Effector memory CD4-positive, alpha-beta T cell (primary cell): Measurements from ENCODE around the gene LLCFC1.

Experiments
- DNase-seq, 3 donors: peaks; one replicate each; pipeline ENCODE4 v3.0.0-alpha.2; 2020
- H3K27ac ChIP-seq: 2 replicates; pipeline ENCODE4 v1.7.0; 2013; ENCODE audit warnings: mild to moderate bottlenecking, low read length, moderate library complexity; ENCODE audit not compliant: insufficient read depth, poor library complexity, severe bottlenecking
- H3K27me3 ChIP-seq: replicated peaks from 2 replicates; pipeline ENCODE4 v1.7.0; 2013; ENCODE audit warnings: mild to moderate bottlenecking, low read length; ENCODE audit not compliant: insufficient read depth, control insufficient read depth, poor library complexity, severe bottlenecking
- H3K36me3 ChIP-seq: 2 replicates; pipeline ENCODE4 v1.7.0; 2013; ENCODE audit warnings: mild to moderate bottlenecking, low read length, moderate library complexity; ENCODE audit not compliant: control insufficient read depth, insufficient read depth
- H3K4me1 ChIP-seq: 2 replicates; pipeline ENCODE4 v1.7.0; 2013; ENCODE audit warnings: low read length, mild to moderate bottlenecking; ENCODE audit not compliant: control insufficient read depth, insufficient read depth, poor library complexity, severe bottlenecking
- H3K4me3 ChIP-seq: 2 replicates; pipeline ENCODE4 v1.7.0; 2013; ENCODE audit warnings: low read length, low read depth, mild to moderate bottlenecking; ENCODE audit not compliant: insufficient read depth, poor library complexity, severe bottlenecking
- H3K9me3 ChIP-seq: 2 replicates; pipeline ENCODE4 v1.7.0; 2013; ENCODE audit warnings: mild to moderate bottlenecking, low read length, moderate library complexity; ENCODE audit not compliant: control insufficient read depth
- total RNA-seq, 3 donors: gene quantifications; one replicate each; lab custom pipeline; 2026; lab: John Stamatoyannopoulos, UW

The LLCFC1 gene
- 0 reads per million in 3 donors for total RNA-seq

- no peaks in the 10 kb centered on the region for H3K36me3 ChIP-seq
- DNase-seq: no peak
- no peaks in the 10 kb centered on the region for H3K9me3 ChIP-seq
- no peak within 1 kb of the TSS for H3K27ac ChIP-seq
- H3K4me1 ChIP-seq: no peaks in the 10 kb centered on the region
- no peak within 1 kb of the TSS for H3K4me3 ChIP-seq
- H3K27me3 ChIP-seq: no peaks in the 10 kb centered on the region
Observed at GRCh38 chr7:142939226-142939910, at the start of gene LLCFC1. LLCFC1 (plus strand) TSS chr7:142939484; CDS start chr7:142939622, 138 bp downstream.

- H3K4me3 ChIP-seq: no peak overlapping the region
- DNase-seq: no peak
- no peaks in the 10 kb centered on the region for H3K27me3 ChIP-seq
- no peaks in the 10 kb centered on the region for H3K9me3 ChIP-seq
- no peaks in the 10 kb centered on the region for H3K36me3 ChIP-seq
- no peak overlapping the region for H3K27ac ChIP-seq
- no peaks in the 10 kb centered on the region for H3K4me1 ChIP-seq
Observed at GRCh38 chr7:142889816-142890215, 49.5 kb upstream of the LLCFC1 start.

- Histone ChIP-seq H3K9me3 (no peaks in the 10 kb centered on the region), H3K4me3 (no peak overlapping the region), H3K27me3 (no peaks in the 10 kb centered on the region), H3K27ac (no peak overlapping the region), H3K36me3 (no peaks in the 10 kb centered on the region), H3K4me1 (no peaks in the 10 kb centered on the region)
- DNase-seq: no peak
Observed at GRCh38 chr7:142890874-142891485, 48.3 kb upstream of the LLCFC1 start.

GRCh38 chr7:142891490-142892082, 47.7 kb upstream of the LLCFC1 start:
- Histone ChIP-seq H3K27me3 (no peaks in the 10 kb centered on the region), H3K36me3 (no peaks in the 10 kb centered on the region), H3K4me3 (no peak overlapping the region), H3K27ac (no peak overlapping the region), H3K9me3 (no peaks in the 10 kb centered on the region), H3K4me1 (no peaks in the 10 kb centered on the region)
- no peak for DNase-seq

- Histone ChIP-seq H3K4me3 (no peak overlapping the region), H3K27me3 (no peaks in the 10 kb centered on the region), H3K4me1 (no peaks in the 10 kb centered on the region), H3K27ac (no peak overlapping the region), H3K9me3 (no peaks in the 10 kb centered on the region), H3K36me3 (no peaks in the 10 kb centered on the region)
- DNase-seq: no peak
Observed at GRCh38 chr7:142892951-142893350, 46.3 kb upstream of the LLCFC1 start.

GRCh38 chr7:142894112-142894984, 44.9 kb upstream of the LLCFC1 start:
- H3K4me1 ChIP-seq: no peaks in the 10 kb centered on the region
- no peaks in the 10 kb centered on the region for H3K36me3 ChIP-seq

GRCh38 chr7:142894985-142895593, 44.2 kb upstream of the LLCFC1 start:
- H3K27me3 ChIP-seq: no peaks in the 10 kb centered on the region
- no peaks in the 10 kb centered on the region for H3K36me3 ChIP-seq
- no peak overlapping the region for H3K27ac ChIP-seq

More at GRCh38 chr7:142894112-142894984, 44.9 kb upstream of the LLCFC1 start:
- no peaks in the 10 kb centered on the region for H3K9me3 ChIP-seq
- no peaks in the 10 kb centered on the region for H3K27me3 ChIP-seq
- no peak for DNase-seq
- no peak overlapping the region for H3K27ac ChIP-seq
- H3K4me3 ChIP-seq: no peak overlapping the region

GRCh38 chr7:142896151-142896550, 43.1 kb upstream of the LLCFC1 start:
- DNase-seq: no peak
- no peak overlapping the region for H3K27ac ChIP-seq

More at GRCh38 chr7:142894985-142895593, 44.2 kb upstream of the LLCFC1 start:
- Histone ChIP-seq H3K4me1 (no peaks in the 10 kb centered on the region), H3K9me3 (no peaks in the 10 kb centered on the region), H3K4me3 (no peak overlapping the region)
- DNase-seq: no peak

GRCh38 chr7:142896741-142897379, 42.4 kb upstream of the LLCFC1 start:
- no peaks in the 10 kb centered on the region for H3K9me3 ChIP-seq
- no peak for DNase-seq
- no peaks in the 10 kb centered on the region for H3K36me3 ChIP-seq
- no peaks in the 10 kb centered on the region for H3K4me1 ChIP-seq
- H3K27me3 ChIP-seq: no peaks in the 10 kb centered on the region
- no peak overlapping the region for H3K27ac ChIP-seq
- H3K4me3 ChIP-seq: no peak overlapping the region

More at GRCh38 chr7:142896151-142896550, 43.1 kb upstream of the LLCFC1 start:
- Histone ChIP-seq H3K4me1 (no peaks in the 10 kb centered on the region), H3K9me3 (no peaks in the 10 kb centered on the region), H3K4me3 (no peak overlapping the region), H3K27me3 (no peaks in the 10 kb centered on the region), H3K36me3 (no peaks in the 10 kb centered on the region)
